ENCODE data around the gene TMEM235.

Gene TMEM235

DNA sequence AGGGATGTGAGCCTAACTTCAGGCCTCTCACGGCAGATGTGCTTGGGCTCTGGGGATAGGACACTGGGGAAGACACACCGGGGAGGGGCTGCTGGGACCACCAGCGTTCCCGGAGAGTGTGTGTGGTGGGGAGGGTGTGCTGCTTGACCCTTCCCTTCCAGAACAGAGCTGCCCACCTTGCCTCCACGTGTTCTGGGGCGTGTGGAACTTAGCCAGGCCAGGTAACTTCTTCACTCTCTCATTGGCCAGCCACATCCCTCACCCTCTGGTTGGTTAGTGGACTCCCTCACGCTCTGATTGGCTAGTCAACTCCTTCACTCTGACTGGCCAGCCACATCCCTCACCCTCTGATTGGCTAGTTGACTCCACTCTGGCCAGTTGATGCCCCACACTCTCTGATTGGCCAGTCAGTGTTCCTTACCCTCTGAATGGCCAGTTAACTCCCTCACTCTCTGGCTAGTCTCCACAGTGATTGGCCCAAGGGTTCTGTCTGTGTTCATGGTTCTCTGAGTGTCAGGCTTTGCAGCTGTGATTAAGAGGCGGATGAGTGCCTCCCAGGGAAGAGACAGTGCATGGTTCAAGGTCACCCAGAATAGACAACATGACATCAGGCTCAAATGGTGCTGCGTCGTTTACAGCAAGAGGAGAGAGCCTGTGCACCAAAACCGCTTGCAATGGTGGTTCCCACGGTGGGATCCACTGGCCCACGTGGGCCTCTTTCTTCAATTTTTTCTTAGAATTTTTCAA lies 10.0 kb downstream of the TMEM235 start:
- no peak for DNase-seq
- intact Hi-C loops (cut with DNase I; ENCODE audit: low total_unique reads): no loop called here

DNA sequence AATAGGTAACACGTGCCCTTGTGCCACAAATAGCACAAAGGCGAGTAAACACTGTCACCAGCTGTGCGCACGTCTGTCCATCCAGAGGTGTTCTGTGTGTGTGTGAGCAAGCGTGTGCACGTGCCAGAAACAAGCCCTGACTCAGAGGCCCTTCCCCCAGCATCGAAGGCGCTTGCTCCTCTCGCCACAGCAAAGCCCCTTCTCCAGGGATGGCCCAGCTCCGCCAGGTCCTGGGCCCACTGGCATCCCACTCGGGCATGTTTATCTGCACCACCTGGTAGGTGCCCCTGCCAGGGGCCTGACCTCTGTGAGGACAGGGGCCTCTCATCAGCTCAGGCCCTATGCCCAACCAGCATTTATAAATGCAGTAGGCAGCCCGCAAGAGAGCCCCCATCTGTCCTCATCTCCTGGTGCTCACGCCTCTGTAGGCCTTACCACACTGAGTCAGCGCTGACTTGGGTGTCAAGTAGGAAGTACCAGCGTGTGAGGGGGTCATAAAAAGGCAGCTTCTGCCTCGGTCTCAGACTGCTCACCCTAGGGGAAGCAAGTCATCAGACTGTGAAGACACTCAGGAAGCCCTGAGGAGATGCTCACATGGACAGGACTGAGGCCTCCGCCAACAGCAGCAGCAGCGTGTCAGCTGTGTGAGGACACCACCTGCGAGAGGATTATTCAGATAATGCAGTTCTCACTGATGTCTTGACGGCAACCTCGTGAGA lies 10.8 kb downstream of the TMEM235 start:
- no peak for DNase-seq

More for the DNA sequence above, 10.0 kb downstream of the TMEM235 start:
- Histone ChIP-seq H3K4me1 (no peaks in the 10 kb centered on the region), H3K9me3 (no peaks in the 10 kb centered on the region), H3K4me3 (no peak overlapping the region), H3K36me3 (no peaks in the 10 kb centered on the region), H3K27ac (no peak overlapping the region), H3K27me3 (no peaks in the 10 kb centered on the region)
- TF ChIP-seq, protein P1, sequence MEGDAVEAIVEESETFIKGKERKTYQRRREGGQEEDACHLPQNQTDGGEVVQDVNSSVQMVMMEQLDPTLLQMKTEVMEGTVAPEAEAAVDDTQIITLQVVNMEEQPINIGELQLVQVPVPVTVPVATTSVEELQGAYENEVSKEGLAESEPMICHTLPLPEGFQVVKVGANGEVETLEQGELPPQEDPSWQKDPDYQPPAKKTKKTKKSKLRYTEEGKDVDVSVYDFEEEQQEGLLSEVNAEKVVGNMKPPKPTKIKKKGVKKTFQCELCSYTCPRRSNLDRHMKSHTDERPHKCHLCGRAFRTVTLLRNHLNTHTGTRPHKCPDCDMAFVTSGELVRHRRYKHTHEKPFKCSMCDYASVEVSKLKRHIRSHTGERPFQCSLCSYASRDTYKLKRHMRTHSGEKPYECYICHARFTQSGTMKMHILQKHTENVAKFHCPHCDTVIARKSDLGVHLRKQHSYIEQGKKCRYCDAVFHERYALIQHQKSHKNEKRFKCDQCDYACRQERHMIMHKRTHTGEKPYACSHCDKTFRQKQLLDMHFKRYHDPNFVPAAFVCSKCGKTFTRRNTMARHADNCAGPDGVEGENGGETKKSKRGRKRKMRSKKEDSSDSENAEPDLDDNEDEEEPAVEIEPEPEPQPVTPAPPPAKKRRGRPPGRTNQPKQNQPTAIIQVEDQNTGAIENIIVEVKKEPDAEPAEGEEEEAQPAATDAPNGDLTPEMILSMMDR (IDR thresholded peaks at IDR 0.05): no peak

GRCh38 chr17:78247304-78247703 lies 15.9 kb downstream of the TMEM235 start:
- no peaks in the 10 kb centered on the region for H3K9me3 ChIP-seq
- intact Hi-C loops (cut with DNase I; ENCODE audit: low total_unique reads): no loop called here
- H3K4me1 ChIP-seq: peaks cover 0 to 11% (median 4%) of the 10 kb centered on the region in 4 donors
- no peak overlapping the region for H3K4me3 ChIP-seq
- H3K27ac ChIP-seq: no peak overlapping the region
- peaks cover 0 to 19% of the 10 kb centered on the region in 2 donors for H3K27me3 ChIP-seq
- no peak for DNase-seq
- TF ChIP-seq, protein P1 (IDR thresholded peaks at IDR 0.05): no peak
- H3K36me3 ChIP-seq: no peaks in the 10 kb centered on the region

More for the DNA sequence above, 10.8 kb downstream of the TMEM235 start:
- no peak overlapping the region for H3K27ac ChIP-seq
- H3K4me3 ChIP-seq: no peak overlapping the region
- no peaks in the 10 kb centered on the region for H3K27me3 ChIP-seq
- no peaks in the 10 kb centered on the region for H3K36me3 ChIP-seq
- H3K9me3 ChIP-seq: no peaks in the 10 kb centered on the region
- intact Hi-C loops (cut with DNase I; ENCODE audit: low total_unique reads): no loop called here
- TF ChIP-seq, protein P1 (IDR thresholded peaks at IDR 0.05): no peak
- no peaks in the 10 kb centered on the region for H3K4me1 ChIP-seq

GRCh38 chr17:78248051-78248914 lies 16.9 kb downstream of the TMEM235 start:
- no peak for DNase-seq
- intact Hi-C loops (cut with DNase I; ENCODE audit: low total_unique reads): loop anchor here (2.0 kb wide), 1 partner anchor 135 kb away; no protein-coding TSS in a partner anchor
- Histone ChIP-seq H3K4me1 (peaks cover 0 to 11% (median 4%) of the 10 kb centered on the region in 4 donors), H3K27me3 (peaks cover 0 to 19% of the 10 kb centered on the region in 2 donors), H3K27ac (no peak overlapping the region), H3K9me3 (no peaks in the 10 kb centered on the region), H3K4me3 (no peak overlapping the region), H3K36me3 (no peaks in the 10 kb centered on the region)
- TF ChIP-seq, protein P1 (IDR thresholded peaks at IDR 0.05): no peak

GRCh38 chr17:78249074-78249817 lies 17.8 kb downstream of the TMEM235 start:
- intact Hi-C loops (cut with DNase I; ENCODE audit: low total_unique reads): loop anchor here (2.0 kb wide), 1 partner anchor 136 kb away; no protein-coding TSS in a partner anchor

More at GRCh38 chr17:78249074-78249817, 17.8 kb downstream of the TMEM235 start:
- DNase-seq: no peak
- Histone ChIP-seq H3K36me3 (no peaks in the 10 kb centered on the region), H3K4me3 (no peak overlapping the region), H3K27me3 (peaks cover 0 to 19% of the 10 kb centered on the region in 2 donors), H3K27ac (no peak overlapping the region), H3K9me3 (no peaks in the 10 kb centered on the region), H3K4me1 (peaks cover 0 to 15% (median 7%) of the 10 kb centered on the region in 4 donors)
- TF ChIP-seq, protein P1 (IDR thresholded peaks at IDR 0.05): no peak
